NCI-H82 (cell line): Measurements from ENCODE around the gene EFNB2.

Experiments
- DNase-seq: peaks from one replicate; lab custom pipeline; 2025; lab: John Stamatoyannopoulos, UW

EFNB2 gene, protein sequence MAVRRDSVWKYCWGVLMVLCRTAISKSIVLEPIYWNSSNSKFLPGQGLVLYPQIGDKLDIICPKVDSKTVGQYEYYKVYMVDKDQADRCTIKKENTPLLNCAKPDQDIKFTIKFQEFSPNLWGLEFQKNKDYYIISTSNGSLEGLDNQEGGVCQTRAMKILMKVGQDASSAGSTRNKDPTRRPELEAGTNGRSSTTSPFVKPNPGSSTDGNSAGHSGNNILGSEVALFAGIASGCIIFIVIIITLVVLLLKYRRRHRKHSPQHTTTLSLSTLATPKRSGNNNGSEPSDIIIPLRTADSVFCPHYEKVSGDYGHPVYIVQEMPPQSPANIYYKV

DNA sequence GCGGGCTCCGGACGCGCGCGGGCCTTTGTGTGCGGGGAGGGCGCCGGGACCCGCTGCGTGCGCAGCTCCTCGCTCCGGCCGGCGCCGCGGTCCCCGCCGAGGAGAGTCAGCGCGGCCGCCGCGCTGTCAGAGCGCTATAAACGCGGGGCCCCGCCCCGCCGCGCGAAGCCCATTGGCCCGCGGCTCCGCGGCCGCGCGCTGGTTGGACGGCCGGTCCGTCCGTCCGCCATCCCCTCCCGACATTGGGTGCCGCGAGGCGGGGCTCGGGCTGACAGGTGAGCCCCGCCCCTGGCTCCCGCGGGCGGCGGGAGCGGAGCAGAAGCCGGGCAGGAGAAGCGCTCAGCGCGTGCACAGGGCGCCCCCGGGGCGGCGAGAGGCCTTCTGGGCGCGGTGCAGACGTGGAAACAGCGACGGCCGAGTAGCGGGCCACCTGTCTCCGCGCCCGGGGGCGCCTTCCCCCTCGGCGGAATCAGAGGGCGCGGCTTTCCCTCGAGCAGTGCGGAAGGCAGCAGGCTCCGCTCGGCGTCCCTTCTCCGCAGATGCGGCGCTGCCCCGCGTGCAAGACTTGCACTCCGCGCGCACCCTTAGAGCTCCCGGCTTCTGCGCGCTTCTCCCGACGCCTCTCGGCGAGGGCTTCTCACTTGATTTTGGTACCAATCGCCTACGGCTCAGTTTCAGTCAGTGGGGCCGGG, at the start of gene EFNB2:
Gene EFNB2 (minus strand): TSS at position 111 of the 692 bp plus-strand sequence. CDS start 698 bp downstream, outside the sequence.
- peak; percentile 98 for DNase-seq

DNA sequence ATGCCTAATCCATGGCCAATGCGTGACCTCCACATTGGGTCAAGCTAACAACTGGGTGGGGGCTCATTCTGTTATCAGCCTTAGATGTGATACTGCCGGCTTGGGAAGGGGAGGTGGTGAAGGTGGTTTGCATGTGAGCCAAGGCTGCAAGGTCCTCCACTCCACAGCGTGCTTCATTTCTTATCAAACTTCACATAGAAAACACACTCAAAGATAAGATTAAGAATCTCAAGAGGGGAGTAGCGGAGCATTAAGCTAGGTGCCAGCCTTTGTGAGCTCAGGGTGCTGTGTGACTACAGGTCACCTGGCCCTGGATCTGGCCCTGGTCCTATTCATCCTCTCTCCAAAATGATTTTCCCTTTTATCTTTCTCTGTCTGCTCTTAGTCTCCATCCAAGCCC, 45.8 kb upstream of the EFNB2 start:
- no peak for DNase-seq

DNA sequence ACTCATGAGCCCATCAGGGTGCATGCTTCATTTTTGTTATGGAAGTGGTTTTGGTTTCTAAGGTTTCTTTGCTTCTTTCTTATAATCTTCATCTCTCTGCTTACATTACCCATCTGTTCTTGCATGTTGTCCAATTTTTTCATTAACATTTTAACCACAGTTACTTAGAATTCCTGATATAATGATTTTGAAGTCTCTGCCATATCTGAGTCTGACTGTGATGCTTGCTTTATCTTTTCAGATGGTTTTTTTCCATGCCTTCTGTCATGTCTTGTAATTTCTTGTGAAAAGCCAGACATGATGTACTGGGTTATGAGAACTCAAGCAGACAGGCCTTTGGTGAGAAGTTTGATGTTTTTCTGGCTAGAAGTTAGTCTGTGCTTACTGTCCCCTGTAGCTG, 40.4 kb upstream of the EFNB2 start:
- no peak for DNase-seq

DNA sequence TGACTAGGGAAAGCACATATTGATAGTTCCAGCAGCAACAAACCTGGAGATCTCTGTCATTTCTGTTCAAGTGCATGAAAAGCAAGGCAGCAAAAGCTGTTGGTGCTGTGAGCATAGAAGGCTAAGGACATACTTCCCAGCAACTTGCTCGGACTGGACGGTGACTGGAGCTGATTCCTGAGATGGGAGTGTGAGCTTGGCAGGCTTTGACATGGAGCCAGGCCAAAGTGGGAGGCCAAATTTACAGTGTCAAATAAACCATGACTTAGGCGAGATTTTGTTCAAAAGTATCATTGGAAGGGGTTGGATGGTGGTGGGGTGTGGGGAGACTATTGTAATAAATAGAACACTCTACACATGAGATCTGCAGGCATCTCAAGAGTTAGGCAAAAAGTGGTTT, 38.4 kb upstream of the EFNB2 start:
- no peak for DNase-seq

DNA sequence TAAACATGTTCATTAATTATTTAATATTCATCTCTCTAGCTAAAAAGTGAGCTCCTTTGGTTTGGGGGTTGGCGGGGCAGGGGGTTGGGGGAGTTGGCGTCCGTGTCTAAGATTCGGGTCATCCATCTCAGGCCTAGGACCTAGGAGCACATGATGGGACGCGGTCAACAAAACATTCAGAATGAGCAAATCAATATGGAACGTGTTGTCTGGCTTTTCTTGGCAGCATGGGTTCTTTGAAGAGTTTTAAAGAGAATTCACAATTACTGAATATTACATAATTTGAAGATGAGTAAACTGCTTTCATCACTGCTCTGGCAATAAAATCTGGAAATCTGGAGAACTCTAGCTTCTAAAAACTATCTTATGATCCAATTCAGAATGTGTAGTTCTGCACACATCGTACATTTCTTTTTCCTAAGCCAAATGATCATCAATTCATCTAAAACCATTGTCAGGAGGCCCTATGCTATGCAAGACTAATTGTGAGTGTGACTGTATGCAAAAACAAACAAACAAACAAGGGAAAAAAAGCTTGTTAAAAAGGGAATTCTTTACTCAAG, 37.9 kb upstream of the EFNB2 start:
- DNase-seq, result no peak

DNA sequence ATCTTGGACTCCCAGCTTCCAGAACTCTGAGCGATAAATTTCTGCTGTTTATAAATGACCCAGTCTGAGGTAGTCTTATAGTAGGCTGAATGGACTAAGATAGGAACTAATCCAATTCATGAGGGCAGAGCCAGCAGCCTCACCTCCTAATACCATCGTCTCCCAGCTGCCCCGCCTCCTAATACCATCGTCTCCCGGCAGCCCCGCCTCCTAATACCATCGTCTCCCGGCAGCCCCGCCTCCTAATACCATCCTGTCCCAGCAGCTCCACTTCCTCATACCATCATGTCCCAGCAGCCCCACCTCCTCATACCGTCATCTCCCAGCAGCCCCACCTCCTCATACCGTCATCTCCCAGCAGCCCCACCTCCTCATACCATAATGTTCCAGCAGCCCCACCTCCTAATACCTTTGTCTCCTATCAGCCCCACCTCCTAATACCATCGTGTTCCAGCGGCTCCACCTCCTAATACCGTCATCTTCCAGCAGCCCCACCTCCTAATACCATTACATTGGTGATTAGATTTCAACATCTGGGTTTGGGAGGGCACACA, 34.9 kb upstream of the EFNB2 start:
- DNase-seq, result peak; percentile 98

DNA sequence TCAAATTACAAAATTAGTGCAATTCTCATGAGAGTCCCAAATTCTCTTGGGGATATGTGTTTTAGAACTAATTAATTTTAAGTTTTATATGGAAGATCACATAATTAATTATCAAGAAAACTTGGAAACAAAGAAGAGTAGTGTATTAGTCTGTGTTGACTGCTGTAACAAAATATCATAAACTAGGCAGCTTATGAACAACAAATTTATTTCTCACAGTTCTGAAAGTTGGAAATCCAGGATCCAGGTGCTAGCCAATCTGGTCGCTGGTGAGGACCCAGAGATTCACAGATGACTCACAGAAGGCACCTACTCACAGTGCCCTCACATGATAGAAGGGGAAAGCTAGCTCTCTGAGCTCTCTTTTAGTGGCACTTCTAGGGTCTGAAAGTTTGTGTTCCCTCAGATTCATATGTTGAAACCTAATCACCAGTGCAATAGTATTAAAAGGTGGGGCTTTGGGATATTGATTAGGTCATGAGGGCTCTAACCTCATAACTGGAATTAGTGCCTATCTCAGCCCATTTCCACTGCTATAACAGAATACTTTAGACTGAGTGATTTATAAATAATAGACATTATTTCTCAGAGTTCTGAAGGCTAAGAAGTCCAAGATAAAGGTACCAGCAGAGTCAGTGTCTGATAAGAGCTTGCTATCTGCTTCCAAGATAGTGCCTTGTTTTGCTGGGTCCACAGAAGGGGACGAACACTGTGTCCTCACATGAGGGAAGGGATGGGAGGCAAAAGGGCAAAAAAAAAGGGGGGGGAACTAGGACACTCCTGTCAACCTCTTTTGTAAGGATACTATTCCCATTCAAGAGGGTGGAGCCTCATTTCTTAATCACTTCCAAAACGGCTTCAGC, 34.0 kb upstream of the EFNB2 start:
- DNase-seq, result peak; percentile 32

DNA sequence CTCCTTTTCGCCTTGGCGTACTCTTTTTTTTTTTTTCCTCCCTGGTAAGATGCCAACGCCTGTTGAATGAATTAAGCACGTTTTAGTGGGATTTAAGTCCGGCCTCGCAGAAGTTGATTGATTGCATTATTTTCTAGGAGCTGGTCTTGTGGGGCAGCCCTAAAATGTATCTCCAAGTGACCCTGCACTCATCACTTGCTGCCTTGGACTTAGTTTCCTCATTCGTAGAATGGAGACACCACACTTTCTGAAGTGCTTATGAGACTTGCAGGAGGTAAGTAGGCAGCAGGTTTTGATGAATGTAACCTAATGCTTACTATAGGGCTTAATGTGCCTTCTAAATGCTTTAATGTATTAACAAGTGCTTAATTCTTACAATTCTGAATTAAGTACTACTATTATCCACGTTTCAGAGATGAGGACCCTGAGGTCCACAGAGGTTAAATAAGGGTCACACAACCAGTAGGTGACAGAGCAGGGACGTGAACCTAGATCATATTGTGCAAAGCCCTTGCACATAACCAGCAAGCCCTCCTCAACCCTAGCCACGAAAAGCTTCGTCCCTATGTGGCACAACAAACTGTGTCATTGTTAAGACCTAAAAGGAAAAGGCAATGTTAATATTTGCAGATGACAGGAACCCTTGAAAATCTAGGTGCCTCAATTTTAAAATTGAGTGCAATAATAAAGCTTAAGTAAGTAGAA, 33.0 kb upstream of the EFNB2 start:
- DNase-seq, result peak; percentile 54

DNA sequence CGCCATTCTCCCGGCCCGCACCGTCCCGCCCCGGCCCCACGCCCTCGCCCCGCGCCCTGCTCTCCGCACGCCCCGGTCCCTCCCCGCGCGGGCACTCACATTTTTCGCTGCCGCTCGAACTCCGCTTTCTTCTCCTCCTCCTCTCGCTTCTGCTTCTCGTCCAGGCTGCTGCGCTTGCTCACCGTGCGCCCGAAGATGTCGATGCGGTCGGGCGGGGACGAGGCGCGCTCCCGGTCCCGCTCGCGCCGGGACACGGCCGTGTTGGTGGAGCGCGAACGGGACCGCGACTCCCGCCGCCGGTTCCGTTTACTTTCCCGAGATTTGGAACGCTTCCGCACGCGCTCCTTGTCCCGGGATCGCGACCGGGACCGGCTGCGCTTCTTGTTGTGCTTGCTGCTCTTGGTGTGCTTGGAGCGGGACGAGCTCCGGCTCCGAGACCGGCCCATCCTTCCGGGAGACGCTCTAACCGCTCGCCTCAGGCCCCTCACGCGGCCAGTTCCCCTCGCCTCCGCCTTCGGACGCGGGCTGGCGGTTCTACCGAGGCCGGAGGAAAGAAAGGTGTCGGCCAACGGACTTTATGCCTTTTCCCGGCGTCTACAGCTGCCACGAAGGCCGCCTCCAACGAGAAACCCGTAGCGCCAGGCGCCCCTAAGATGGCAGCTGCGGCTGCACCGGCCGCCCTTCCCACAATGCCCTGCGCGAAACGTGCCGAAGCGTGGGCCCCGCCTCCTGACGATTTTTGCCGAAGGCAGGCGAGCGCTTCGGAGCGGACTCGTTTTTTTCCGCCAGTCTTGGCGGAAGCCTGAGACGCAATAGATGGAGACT, 32.2 kb upstream of the EFNB2 start, which contains the start of gene ARGLU1:
Gene ARGLU1 (minus strand): TSS at position 664 of the 825 bp plus-strand sequence. CDS start 218 bp downstream, at position 446.
- peak; percentile 97 for DNase-seq

DNA sequence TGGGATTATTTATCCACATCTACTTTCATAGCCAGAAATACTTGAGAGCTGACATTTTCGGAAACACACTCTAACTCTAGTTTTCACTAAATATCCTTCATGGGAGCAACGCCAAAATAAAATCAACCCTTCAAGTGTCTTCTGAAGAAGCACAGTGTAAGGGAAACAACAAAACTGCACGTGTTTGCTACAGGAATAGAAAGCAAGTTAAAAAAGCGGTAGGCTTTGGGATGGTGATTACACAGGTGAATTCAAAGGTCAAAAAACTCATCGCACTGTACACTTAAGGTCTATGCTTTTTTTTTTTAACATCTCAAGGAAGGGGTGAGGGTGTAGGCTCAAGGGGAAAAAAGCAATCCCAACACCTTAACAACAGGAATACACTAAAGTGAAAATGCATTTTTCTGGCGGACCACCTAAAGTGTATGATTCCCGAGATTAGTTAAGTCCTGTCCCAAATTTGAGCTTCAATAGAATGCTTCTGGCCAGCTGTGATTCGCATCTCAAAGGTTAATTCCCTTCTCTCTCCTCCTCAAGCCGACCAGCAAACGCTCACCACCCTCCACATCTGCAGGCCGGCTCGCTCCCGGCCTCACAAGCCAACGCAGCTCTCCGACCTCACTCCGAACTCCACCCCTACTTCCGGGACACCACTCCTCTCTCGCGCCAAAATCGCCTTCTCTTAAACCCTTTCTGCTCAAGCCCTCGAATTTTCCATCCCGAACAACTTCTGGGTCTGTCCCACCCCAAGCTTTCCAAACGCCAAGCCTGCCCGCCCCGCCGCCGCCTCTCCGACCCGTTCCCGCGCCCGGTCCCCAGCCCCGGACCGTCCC, 31.4 kb upstream of the EFNB2 start:
- peak; percentile 75 for DNase-seq

DNA sequence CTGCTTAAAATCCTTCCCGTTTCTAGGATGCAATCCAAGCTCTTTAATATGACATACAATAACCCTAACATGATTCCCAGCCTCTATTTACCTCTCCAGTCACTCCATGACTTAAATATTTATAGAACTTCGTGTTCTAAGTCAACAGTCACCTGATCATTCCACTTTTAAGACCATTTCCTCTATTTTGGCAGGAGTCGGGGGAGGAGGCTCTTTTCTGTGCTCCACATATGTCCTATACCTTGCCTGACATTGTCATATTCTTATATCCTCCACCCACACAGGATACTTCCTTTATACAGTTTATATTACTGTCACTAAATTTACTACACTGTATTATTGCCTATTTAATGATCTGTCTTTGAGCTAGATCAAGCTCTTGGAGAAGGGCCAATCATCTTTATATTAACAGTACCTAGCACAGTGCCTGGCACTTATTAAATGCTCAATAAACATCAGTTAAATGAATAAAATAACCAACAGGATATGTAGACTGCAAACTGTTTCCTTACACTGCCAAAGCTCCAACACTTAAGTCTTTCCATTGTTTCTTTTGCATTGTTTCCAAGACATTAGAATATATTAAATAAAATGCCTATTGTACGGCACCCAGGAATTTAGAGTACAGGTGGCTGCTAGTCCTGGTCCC, 29.8 kb upstream of the EFNB2 start:
- DNase-seq, result no peak

DNA sequence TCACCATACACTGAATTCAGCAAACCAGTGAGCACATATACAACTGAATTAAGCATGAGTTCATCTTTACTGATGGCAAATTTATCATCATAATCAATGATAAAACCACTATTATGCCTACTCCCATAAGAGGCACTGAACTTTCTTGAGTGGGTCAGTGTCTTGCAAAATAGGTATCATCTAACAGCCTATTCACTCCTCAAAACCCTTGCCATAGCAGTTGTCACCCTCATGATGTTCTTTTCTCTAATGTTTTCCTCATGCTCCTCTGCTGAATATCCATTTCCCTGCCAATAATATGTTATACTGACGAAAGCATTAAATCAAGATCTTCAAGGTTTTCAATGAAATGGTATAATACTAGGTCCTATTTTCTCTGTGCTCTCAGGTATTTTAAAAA, 26.8 kb upstream of the EFNB2 start:
- no peak for DNase-seq

DNA sequence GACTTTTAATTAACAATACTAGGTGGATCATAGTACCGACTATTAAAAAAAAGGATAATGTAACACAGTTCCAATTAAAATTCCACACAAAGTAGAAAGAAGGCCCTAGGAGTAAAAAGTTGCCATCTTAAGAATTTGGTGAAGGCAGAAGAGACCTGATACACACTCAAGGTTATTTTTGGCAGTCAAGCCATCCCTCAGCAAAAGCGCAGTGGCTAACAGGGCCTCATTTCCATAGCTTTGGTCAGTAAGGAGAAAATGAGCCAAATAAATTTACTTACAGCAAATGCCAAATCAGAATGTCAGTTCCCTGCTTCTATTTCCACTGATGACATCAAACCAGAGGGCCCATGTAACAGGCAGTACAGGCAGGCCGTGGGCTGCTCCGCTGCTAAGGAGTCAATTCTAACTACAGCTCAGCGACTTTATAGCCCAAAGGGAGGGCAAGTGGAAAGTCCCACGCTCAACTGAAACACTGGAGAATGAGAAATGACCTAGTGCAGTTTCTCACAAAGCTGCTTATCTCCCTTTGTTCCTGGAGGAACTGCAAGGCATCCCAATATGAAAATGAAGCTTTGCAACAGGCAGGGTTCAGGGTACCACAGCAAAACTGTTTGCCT, 26.2 kb upstream of the EFNB2 start:
- DNase-seq, result peak; percentile 48

DNA sequence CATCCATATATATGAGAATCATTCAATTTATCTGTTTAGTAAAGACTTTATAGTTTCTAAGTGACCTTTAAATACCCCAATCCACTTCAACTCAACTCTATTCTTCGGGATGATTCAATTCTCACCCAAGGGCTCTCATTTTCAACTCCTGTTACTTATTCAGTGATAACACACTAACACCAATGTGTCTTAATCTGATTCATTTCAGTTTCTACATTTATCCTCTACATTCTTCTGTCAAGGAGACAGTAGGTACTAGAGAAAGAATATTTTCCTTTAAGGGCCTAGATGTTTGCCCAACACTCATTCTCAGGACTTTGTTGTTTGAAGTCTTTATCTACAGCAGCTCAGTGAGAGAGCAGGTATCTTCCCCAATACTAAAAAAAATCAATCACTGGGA, 25.4 kb upstream of the EFNB2 start:
- DNase-seq, result no peak

DNA sequence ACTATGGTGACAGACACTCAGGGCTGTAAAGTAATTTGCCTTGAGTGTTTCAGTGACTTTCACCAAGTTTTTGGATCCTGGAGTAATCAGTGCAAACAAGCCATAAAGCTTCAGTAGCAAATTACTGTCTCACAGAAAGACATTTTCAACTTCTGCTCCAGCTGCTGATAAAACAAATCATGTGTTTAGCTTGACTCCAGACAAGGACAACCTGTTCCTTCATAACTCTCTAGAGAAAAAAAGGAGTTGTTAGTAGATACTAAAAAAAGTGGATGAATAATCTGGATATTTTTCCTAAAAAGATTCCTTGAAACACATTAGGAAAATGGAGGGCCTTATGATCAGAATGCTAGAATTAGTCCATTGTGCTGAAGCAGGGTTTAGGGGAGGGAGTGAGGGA, 23.1 kb upstream of the EFNB2 start:
- no peak for DNase-seq

DNA sequence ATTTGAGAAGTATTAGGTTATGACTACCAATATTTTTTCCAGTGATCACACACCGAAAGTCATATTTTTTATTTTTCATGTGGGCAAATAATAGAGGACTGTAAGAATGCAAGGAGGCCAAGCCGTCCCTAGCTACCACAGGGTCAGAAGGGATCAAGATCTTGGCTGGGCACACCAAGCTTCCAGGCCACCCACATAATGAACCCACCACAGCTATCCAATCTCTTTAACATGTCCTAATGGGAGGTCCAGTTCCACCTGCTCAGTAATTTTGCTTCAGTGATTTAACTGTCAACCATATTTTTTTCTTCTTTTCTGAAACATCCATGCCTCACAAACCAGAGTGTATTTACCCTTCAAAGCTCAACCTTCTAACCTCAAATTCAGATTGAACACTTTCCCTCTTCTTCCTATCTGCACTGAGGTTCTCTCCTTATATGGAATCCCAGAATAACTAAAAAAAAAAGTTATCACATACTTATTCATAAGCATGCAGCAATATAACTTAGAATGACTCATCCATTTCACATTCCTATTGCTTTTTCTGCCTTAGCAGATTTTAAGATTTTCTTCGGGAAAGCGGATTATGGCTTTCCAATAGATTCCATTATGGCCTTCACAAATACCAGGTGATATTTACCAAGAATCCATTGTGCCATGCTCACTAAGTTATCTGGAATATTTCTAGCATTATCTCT, 20.3 kb upstream of the EFNB2 start:
- DNase-seq, result no peak

DNA sequence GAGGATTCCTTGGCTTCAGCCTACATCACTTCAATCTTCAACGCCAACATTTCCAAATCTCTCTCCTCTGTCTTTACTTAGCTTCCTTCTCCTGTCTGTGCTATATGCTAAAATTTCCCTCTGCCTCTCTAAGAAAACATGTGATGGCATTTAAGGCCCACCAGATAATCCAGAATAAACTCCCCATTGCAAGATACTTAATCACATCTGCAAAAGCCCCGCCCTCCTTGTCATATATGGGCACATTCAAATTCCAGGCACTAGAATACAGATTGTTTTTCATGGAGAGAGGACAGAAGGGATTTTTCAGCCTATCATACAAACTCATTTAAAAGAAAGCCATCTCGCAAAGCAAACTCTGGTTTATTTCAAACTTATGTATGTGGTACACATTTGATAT, 16.3 kb upstream of the EFNB2 start:
- DNase-seq, result no peak

DNA sequence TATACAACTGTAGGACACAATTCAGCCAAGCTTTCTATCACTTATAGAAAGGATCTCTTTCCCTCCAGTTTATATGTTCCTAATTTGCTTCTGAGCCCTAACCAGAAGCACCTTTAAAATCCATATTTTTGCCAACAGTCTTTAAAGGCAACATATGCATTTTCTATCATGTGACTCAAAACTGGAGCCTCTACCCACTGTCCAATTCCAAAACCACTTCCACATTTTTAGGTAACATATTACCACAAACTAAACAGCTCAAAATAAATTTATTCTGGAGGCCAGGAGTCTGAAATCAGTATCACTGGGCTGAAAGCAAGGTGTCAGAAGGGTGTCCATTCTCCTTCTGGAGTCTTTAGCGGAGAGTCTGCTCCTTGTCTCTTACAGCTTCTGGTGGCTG, 15.9 kb upstream of the EFNB2 start:
- DNase-seq, result no peak
